Measurements from ENCODE around the gene ITPRIP. TPM values are rescaled to one million over a fixed set of nuclear protein-coding genes. Genes with fewer than 3 reads are reported as not detected.

ITPRIP gene
- total and polyA plus RNA-seq, 4 donors, result 3.5 to 7.9 (median 6.0) TPM

DNA sequence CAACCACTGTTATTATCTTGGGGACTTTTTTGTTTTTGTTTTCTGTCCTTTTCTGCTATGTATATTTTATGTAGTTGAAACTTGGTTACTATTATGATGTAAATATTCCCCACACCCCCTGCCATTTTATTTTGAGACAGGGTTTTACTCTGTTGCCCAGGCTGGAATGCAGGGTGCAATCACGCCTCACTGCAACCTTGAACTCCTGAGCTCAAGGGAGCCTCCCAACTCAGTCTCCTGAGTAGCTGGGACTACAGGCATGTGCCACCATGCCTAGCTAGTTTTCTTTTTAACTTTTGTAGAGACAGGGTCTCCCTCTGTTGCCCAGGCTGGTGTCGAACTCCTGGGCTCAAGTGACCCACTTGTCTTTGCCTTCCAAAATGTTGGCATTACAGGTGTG is 51.3 kb downstream of the ITPRIP start (continued):
- TF ChIP-seq, protein P1, sequence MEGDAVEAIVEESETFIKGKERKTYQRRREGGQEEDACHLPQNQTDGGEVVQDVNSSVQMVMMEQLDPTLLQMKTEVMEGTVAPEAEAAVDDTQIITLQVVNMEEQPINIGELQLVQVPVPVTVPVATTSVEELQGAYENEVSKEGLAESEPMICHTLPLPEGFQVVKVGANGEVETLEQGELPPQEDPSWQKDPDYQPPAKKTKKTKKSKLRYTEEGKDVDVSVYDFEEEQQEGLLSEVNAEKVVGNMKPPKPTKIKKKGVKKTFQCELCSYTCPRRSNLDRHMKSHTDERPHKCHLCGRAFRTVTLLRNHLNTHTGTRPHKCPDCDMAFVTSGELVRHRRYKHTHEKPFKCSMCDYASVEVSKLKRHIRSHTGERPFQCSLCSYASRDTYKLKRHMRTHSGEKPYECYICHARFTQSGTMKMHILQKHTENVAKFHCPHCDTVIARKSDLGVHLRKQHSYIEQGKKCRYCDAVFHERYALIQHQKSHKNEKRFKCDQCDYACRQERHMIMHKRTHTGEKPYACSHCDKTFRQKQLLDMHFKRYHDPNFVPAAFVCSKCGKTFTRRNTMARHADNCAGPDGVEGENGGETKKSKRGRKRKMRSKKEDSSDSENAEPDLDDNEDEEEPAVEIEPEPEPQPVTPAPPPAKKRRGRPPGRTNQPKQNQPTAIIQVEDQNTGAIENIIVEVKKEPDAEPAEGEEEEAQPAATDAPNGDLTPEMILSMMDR (IDR thresholded peaks at IDR 0.05; ENCODE audit: low read depth, low read length, missing input control), result no peak
- TF ChIP-seq RXRA (IDR thresholded peaks at IDR 0.05), result no peak
- TF ChIP-seq FOXA2 (IDR thresholded peaks at IDR 0.05), result no peak
- TF ChIP-seq, protein P2, sequence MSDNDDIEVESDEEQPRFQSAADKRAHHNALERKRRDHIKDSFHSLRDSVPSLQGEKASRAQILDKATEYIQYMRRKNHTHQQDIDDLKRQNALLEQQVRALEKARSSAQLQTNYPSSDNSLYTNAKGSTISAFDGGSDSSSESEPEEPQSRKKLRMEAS (IDR thresholded peaks at IDR 0.05), result no peak
- no peak for TF ChIP-seq FOXA1 (IDR thresholded peaks at IDR 0.05)
- no peak for TF ChIP-seq SP1 (IDR thresholded peaks at IDR 0.05)
- TF ChIP-seq YY1 (IDR thresholded peaks at IDR 0.05), result no peak

DNA sequence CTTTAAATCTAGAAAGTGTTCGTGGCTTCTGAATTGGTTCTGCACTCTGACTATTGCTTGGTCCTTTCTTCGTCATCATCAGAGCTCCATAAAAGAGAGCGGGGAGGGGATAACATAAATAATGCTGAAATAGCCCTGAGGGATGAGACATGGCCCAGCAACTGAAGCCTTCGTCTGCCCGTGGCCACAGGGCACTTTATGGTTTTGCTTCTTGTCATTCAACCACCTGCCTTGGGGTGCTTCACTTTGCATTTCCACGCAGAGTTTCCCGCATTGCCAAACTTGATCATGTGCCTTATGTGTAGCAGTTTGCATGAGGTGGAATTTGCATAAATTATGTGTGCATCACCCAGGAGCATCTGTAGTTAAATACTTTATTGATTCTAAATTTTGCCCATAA is 53.4 kb downstream of the ITPRIP start:
- H3K36me3 ChIP-seq (ENCODE audit: control insufficient read depth in 4 of 4, insufficient read depth in 3 of 4, low read depth in 1 of 4, low read length in 3 of 4), result no peaks in the 10 kb centered on the region
- H3K27me3 ChIP-seq (ENCODE audit: control insufficient read depth in 4 of 4, insufficient read depth in 4 of 4, low read length in 3 of 4), result no peaks in the 10 kb centered on the region
- no peaks in the 10 kb centered on the region for H3K9me3 ChIP-seq (ENCODE audit: control insufficient read depth in 4 of 4, low read length in 3 of 4)
- DNase-seq (ENCODE audit: low spot score), result no peak
- no peaks in the 10 kb centered on the region for H3K4me1 ChIP-seq (ENCODE audit: control insufficient read depth in 4 of 4, insufficient read depth in 4 of 4, low read length in 3 of 4)
- 94% methylated on average over 7 of the region's 7 CpGs for WGBS
- H3K4me3 ChIP-seq (ENCODE audit: low read depth in 1 of 3, low read length in 3 of 3), result no peak overlapping the region
- no peak overlapping the region for H3K27ac ChIP-seq (ENCODE audit: low read depth in 1 of 2, low read length in 2 of 2)
- no peak for TF ChIP-seq RAD21 (IDR thresholded peaks at IDR 0.05)
- no peak overlapping the region for H3K9ac ChIP-seq (ENCODE audit: low read depth in 1 of 2, low read length in 2 of 2)

DNA sequence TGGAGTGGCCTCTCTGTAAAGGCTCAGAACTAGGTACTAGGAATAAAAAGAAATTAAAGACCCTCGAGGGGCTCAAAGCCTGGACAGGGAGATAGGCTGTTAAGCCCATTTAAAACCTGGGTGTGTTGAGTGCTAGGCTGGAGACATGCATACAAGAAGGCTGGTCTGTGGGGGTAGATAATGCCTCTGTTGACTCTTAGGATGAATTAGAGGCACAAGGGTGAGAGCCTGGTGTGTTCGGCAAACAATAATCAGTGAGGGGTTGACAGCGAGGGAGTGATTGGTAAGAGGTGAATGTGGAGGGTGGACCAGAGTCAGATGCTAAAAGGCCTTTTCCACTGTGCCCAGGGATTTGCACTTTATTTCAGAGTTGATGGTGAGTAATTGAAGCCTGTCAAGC is 56.6 kb downstream of the ITPRIP start:
- no peaks in the 10 kb centered on the region for H3K4me1 ChIP-seq (ENCODE audit: control insufficient read depth in 4 of 4, insufficient read depth in 4 of 4, low read length in 3 of 4)
- 90% methylated on average over 3 of the region's 3 CpGs for WGBS

More for the DNA sequence above, 56.6 kb downstream of the ITPRIP start:
- no peak overlapping the region for H3K9ac ChIP-seq (ENCODE audit: low read depth in 1 of 2, low read length in 2 of 2)
- H3K4me3 ChIP-seq (ENCODE audit: low read depth in 1 of 3, low read length in 3 of 3), result no peak overlapping the region
- no peaks in the 10 kb centered on the region for H3K9me3 ChIP-seq (ENCODE audit: control insufficient read depth in 4 of 4, low read length in 3 of 4)
- no peaks in the 10 kb centered on the region for H3K36me3 ChIP-seq (ENCODE audit: control insufficient read depth in 4 of 4, insufficient read depth in 3 of 4, low read depth in 1 of 4, low read length in 3 of 4)
- DNase-seq (ENCODE audit: low spot score), result no peak
- no peak overlapping the region for H3K27ac ChIP-seq (ENCODE audit: low read depth in 1 of 2, low read length in 2 of 2)
- H3K27me3 ChIP-seq (ENCODE audit: control insufficient read depth in 4 of 4, insufficient read depth in 4 of 4, low read length in 3 of 4), result no peaks in the 10 kb centered on the region
- TF ChIP-seq SP1 (IDR thresholded peaks at IDR 0.05), result no peak
- TF ChIP-seq FOXA1 (IDR thresholded peaks at IDR 0.05), result no peak
- TF ChIP-seq RXRA (IDR thresholded peaks at IDR 0.05), result no peak
- no peak for TF ChIP-seq EGR1 (IDR thresholded peaks at IDR 0.05; ENCODE audit: low read depth in 2 of 2)
- TF ChIP-seq YY1 (IDR thresholded peaks at IDR 0.05), result no peak
- TF ChIP-seq, protein P2 (IDR thresholded peaks at IDR 0.05), result no peak
- TF ChIP-seq, protein P3, sequence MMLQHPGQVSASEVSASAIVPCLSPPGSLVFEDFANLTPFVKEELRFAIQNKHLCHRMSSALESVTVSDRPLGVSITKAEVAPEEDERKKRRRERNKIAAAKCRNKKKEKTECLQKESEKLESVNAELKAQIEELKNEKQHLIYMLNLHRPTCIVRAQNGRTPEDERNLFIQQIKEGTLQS (IDR thresholded peaks at IDR 0.05), result no peak
- TF ChIP-seq, protein P4, sequence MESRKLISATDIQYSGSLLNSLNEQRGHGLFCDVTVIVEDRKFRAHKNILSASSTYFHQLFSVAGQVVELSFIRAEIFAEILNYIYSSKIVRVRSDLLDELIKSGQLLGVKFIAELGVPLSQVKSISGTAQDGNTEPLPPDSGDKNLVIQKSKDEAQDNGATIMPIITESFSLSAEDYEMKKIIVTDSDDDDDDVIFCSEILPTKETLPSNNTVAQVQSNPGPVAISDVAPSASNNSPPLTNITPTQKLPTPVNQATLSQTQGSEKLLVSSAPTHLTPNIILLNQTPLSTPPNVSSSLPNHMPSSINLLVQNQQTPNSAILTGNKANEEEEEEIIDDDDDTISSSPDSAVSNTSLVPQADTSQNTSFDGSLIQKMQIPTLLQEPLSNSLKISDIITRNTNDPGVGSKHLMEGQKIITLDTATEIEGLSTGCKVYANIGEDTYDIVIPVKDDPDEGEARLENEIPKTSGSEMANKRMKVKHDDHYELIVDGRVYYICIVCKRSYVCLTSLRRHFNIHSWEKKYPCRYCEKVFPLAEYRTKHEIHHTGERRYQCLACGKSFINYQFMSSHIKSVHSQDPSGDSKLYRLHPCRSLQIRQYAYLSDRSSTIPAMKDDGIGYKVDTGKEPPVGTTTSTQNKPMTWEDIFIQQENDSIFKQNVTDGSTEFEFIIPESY (IDR thresholded peaks at IDR 0.05), result no peak
- no peak for TF ChIP-seq RAD21 (IDR thresholded peaks at IDR 0.05)
- TF ChIP-seq, protein P5, sequence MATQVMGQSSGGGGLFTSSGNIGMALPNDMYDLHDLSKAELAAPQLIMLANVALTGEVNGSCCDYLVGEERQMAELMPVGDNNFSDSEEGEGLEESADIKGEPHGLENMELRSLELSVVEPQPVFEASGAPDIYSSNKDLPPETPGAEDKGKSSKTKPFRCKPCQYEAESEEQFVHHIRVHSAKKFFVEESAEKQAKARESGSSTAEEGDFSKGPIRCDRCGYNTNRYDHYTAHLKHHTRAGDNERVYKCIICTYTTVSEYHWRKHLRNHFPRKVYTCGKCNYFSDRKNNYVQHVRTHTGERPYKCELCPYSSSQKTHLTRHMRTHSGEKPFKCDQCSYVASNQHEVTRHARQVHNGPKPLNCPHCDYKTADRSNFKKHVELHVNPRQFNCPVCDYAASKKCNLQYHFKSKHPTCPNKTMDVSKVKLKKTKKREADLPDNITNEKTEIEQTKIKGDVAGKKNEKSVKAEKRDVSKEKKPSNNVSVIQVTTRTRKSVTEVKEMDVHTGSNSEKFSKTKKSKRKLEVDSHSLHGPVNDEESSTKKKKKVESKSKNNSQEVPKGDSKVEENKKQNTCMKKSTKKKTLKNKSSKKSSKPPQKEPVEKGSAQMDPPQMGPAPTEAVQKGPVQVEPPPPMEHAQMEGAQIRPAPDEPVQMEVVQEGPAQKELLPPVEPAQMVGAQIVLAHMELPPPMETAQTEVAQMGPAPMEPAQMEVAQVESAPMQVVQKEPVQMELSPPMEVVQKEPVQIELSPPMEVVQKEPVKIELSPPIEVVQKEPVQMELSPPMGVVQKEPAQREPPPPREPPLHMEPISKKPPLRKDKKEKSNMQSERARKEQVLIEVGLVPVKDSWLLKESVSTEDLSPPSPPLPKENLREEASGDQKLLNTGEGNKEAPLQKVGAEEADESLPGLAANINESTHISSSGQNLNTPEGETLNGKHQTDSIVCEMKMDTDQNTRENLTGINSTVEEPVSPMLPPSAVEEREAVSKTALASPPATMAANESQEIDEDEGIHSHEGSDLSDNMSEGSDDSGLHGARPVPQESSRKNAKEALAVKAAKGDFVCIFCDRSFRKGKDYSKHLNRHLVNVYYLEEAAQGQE (IDR thresholded peaks at IDR 0.05), result no peak
